ENCODE results near the gene DHX58.

Gene DHX58

GRCh38 chr17:42135664-42136653 lies 23.4 kb upstream of the DHX58 start:
- no peak for ATAC-seq
- DNase-seq = no peak
- Mint-ChIP-seq H3K4me1 (peaks cover 56% of the 10 kb centered on the region), H3K4me3 (no peak overlapping the region), H3K36me3 (ENCODE audit: low read depth) (peaks cover 9% of the 10 kb centered on the region), H3K27me3 (no peaks in the 10 kb centered on the region), H3K27ac (peak overlapping the region; percentile 17), H3K9me3 (no peaks in the 10 kb centered on the region)

- Mint-ChIP-seq H3K4me1 (peaks cover 59% of the 10 kb centered on the region), H3K27ac (no peak overlapping the region), H3K9me3 (no peaks in the 10 kb centered on the region), H3K36me3 (ENCODE audit: low read depth) (peaks cover 14% of the 10 kb centered on the region), H3K4me3 (no peak overlapping the region), H3K27me3 (no peaks in the 10 kb centered on the region)
- ATAC-seq = no peak
- DNase-seq = no peak
These were observed 22.6 kb upstream of the DHX58 start for GRCh38 chr17:42135151-42135550.

GRCh38 chr17:42133461-42134041 lies 21.0 kb upstream of the DHX58 start:
- H3K4me1 Mint-ChIP-seq = peaks cover 61% of the 10 kb centered on the region

GRCh38 chr17:42132941-42133340 lies 20.4 kb upstream of the DHX58 start:
- Mint-ChIP-seq H3K27me3 (no peaks in the 10 kb centered on the region), H3K36me3 (ENCODE audit: low read depth) (peaks cover 32% of the 10 kb centered on the region), H3K4me1 (peaks cover 66% of the 10 kb centered on the region), H3K4me3 (peak overlapping the region; percentile 16), H3K9me3 (no peaks in the 10 kb centered on the region), H3K27ac (peak overlapping the region; percentile 19)
- ATAC-seq (peak; percentile 81), DNase-seq (peak; percentile 40)

More at GRCh38 chr17:42133461-42134041, 21.0 kb upstream of the DHX58 start:
- peak; percentile 36 for DNase-seq
- Mint-ChIP-seq H3K9me3 (no peaks in the 10 kb centered on the region), H3K4me3 (peak overlapping the region; percentile 16), H3K27ac (peak overlapping the region; percentile 19), H3K27me3 (no peaks in the 10 kb centered on the region), H3K36me3 (ENCODE audit: low read depth) (peaks cover 26% of the 10 kb centered on the region)
- ATAC-seq = peak; percentile 54

GRCh38 chr17:42131981-42132432 lies 19.5 kb upstream of the DHX58 start:
- H3K27ac Mint-ChIP-seq = peak overlapping the region; percentile 32
- H3K4me3 Mint-ChIP-seq = no peak overlapping the region
- no peaks in the 10 kb centered on the region for H3K9me3 Mint-ChIP-seq
- DNase-seq (no peak), ATAC-seq (no peak)
- H3K4me1 Mint-ChIP-seq = peaks cover 66% of the 10 kb centered on the region
- no peaks in the 10 kb centered on the region for H3K27me3 Mint-ChIP-seq
- H3K36me3 Mint-ChIP-seq (ENCODE audit: low read depth) = peaks cover 36% of the 10 kb centered on the region

GRCh38 chr17:42131232-42131631 lies 18.7 kb upstream of the DHX58 start:
- Mint-ChIP-seq H3K27ac (peak overlapping the region; percentile 3), H3K36me3 (ENCODE audit: low read depth) (peaks cover 42% of the 10 kb centered on the region), H3K4me1 (peaks cover 59% of the 10 kb centered on the region)

GRCh38 chr17:42130310-42130936 lies 17.9 kb upstream of the DHX58 start:
- peaks cover 41% of the 10 kb centered on the region for H3K36me3 Mint-ChIP-seq (ENCODE audit: low read depth)

More at GRCh38 chr17:42131232-42131631, 18.7 kb upstream of the DHX58 start:
- H3K27me3 Mint-ChIP-seq = no peaks in the 10 kb centered on the region
- ATAC-seq (no peak), DNase-seq (no peak)
- no peaks in the 10 kb centered on the region for H3K9me3 Mint-ChIP-seq
- no peak overlapping the region for H3K4me3 Mint-ChIP-seq

GRCh38 chr17:42129109-42129837 lies 16.8 kb upstream of the DHX58 start:
- Mint-ChIP-seq H3K36me3 (ENCODE audit: low read depth) (peaks cover 45% of the 10 kb centered on the region), H3K27ac (peak overlapping the region; percentile 85), H3K9me3 (no peaks in the 10 kb centered on the region), H3K4me1 (peaks cover 44% of the 10 kb centered on the region), H3K4me3 (no peak overlapping the region), H3K27me3 (no peaks in the 10 kb centered on the region)
- ATAC-seq = no peak
- DNase-seq = no peak

More at GRCh38 chr17:42130310-42130936, 17.9 kb upstream of the DHX58 start:
- H3K4me1 Mint-ChIP-seq = peaks cover 51% of the 10 kb centered on the region
- no peak for DNase-seq
- no peak overlapping the region for H3K4me3 Mint-ChIP-seq
- no peaks in the 10 kb centered on the region for H3K9me3 Mint-ChIP-seq
- no peaks in the 10 kb centered on the region for H3K27me3 Mint-ChIP-seq
- no peak for ATAC-seq
- H3K27ac Mint-ChIP-seq = peak overlapping the region; percentile 19

- H3K27me3 Mint-ChIP-seq = no peaks in the 10 kb centered on the region
- peaks cover 45% of the 10 kb centered on the region for H3K36me3 Mint-ChIP-seq (ENCODE audit: low read depth)
- ATAC-seq (no peak), DNase-seq (no peak)
- H3K4me3 Mint-ChIP-seq = no peak overlapping the region
- no peaks in the 10 kb centered on the region for H3K9me3 Mint-ChIP-seq
- H3K27ac Mint-ChIP-seq = peak overlapping the region; percentile 1
- H3K4me1 Mint-ChIP-seq = peaks cover 25% of the 10 kb centered on the region
These were observed 14.9 kb upstream of the DHX58 start for GRCh38 chr17:42127414-42127813.

- Mint-ChIP-seq H3K4me1 (peaks cover 19% of the 10 kb centered on the region), H3K36me3 (ENCODE audit: low read depth) (peaks cover 45% of the 10 kb centered on the region), H3K9me3 (no peaks in the 10 kb centered on the region), H3K27me3 (no peaks in the 10 kb centered on the region), H3K4me3 (no peak overlapping the region), H3K27ac (peak overlapping the region; percentile 1)
- ATAC-seq = no peak
- no peak for DNase-seq
These were observed 14.3 kb upstream of the DHX58 start for GRCh38 chr17:42126836-42127235.

GRCh38 chr17:42125565-42125964 lies 13.1 kb upstream of the DHX58 start:
- no peak for DNase-seq
- H3K4me3 Mint-ChIP-seq = no peak overlapping the region
- H3K9me3 Mint-ChIP-seq = no peaks in the 10 kb centered on the region
- H3K36me3 Mint-ChIP-seq (ENCODE audit: low read depth) = peaks cover 38% of the 10 kb centered on the region
- no peaks in the 10 kb centered on the region for H3K27me3 Mint-ChIP-seq
- no peak for ATAC-seq
- H3K27ac Mint-ChIP-seq = no peak overlapping the region
- H3K4me1 Mint-ChIP-seq = peaks cover 15% of the 10 kb centered on the region

- H3K36me3 Mint-ChIP-seq (ENCODE audit: low read depth) = peaks cover 28% of the 10 kb centered on the region
- ATAC-seq (no peak), DNase-seq (no peak)
- H3K27me3 Mint-ChIP-seq = no peaks in the 10 kb centered on the region
- H3K27ac Mint-ChIP-seq = no peak overlapping the region
- no peaks in the 10 kb centered on the region for H3K9me3 Mint-ChIP-seq
- no peak overlapping the region for H3K4me3 Mint-ChIP-seq
- peaks cover 27% of the 10 kb centered on the region for H3K4me1 Mint-ChIP-seq
These were observed 11.7 kb upstream of the DHX58 start for GRCh38 chr17:42124256-42124655.

- ATAC-seq = no peak
- no peak for DNase-seq
- H3K36me3 Mint-ChIP-seq (ENCODE audit: low read depth) = peaks cover 22% of the 10 kb centered on the region
- H3K9me3 Mint-ChIP-seq = no peaks in the 10 kb centered on the region
- H3K27ac Mint-ChIP-seq = peak within 1 kb of the TSS; percentile 81
- H3K4me3 Mint-ChIP-seq = peak within 1 kb of the TSS; percentile 70
- peaks cover 26% of the 10 kb centered on the region for H3K4me1 Mint-ChIP-seq
- H3K27me3 Mint-ChIP-seq = no peaks in the 10 kb centered on the region
These were observed 10.1 kb upstream of the DHX58 start, which contains the start of gene HSPB9 for GRCh38 chr17:42122371-42123303. HSPB9 (plus strand) TSS chr17:42122804; CDS start chr17:42122851, 47 bp downstream.

All from activated naive CD8-positive, alpha-beta T cell treated with anti-CD3 and anti-CD28 coated beads, Interleukin-2, amount 50 U/mL, for 24 hours (primary cell).